22Rv1 (cell line): ENCODE data around the gene SELENOM.

ENCODE experiments used
- H3K27ac ChIP-seq: fragments of 450-650 bp; 2 replicates; pipeline ENCODE4 v1.5.1; 2017
- CTCF ChIP-seq: fragments of 450-650 bp; IDR thresholded peaks from 2 replicates; pipeline ENCODE4 v1.5.1; 2017; ENCODE audit warnings: mild to moderate bottlenecking
- ZFX ChIP-seq: fragments of 450-650 bp; IDR thresholded peaks from 2 replicates; pipeline ENCODE4 v1.6.1; 2017; ENCODE audit warnings: antibody characterized with exemption, borderline replicate concordance

The SELENOM gene

GRCh38 chr22:31134688-31135087, 27.3 kb upstream of the SELENOM start:
- H3K27ac ChIP-seq, result peak overlapping the region; percentile 95
- TF ChIP-seq CTCF, result no peak
- no peak for TF ChIP-seq ZFX

GRCh38 chr22:31133911-31134310, 26.5 kb upstream of the SELENOM start:
- peak overlapping the region; percentile 95 for H3K27ac ChIP-seq
- TF ChIP-seq ZFX (no peak), CTCF (no peak)

- TF ChIP-seq ZFX (no peak), CTCF (no peak)
- peak overlapping the region; percentile 95 for H3K27ac ChIP-seq
Observed at GRCh38 chr22:31130873-31131272, 23.5 kb upstream of the SELENOM start.

DNA sequence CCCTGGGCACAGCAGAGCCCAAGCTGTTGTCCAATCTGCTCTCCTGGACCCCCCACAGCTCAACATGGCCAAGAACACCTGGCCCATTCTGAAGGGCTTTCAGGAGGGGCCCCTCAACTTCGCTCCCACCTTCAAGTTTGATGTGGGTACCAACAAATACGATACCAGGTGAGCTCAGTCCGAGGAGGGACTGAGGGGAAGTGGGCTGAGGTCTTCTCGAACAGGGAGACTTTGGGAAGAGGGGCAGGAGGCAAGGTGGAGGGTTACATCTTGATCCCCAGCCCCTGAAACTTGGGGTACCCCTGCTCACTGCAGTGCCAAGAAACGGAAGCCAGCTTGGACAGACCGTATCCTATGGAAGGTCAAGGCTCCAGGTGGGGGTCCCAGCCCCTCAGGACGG, 20.8 kb upstream of the SELENOM start:
- peak overlapping the region; percentile 95 for H3K27ac ChIP-seq
- no peak for TF ChIP-seq CTCF
- no peak for TF ChIP-seq ZFX

- TF ChIP-seq CTCF, result no peak
- no peak for TF ChIP-seq ZFX
- peak overlapping the region; percentile 84 for H3K27ac ChIP-seq
Observed at GRCh38 chr22:31127181-31127772, 19.9 kb upstream of the SELENOM start.

GRCh38 chr22:31126869-31127175, 19.5 kb upstream of the SELENOM start:
- peak overlapping the region; percentile 84 for H3K27ac ChIP-seq
- TF ChIP-seq ZFX (no peak), CTCF (no peak)

- H3K27ac ChIP-seq, result peak overlapping the region; percentile 84
- TF ChIP-seq CTCF, result no peak
- no peak for TF ChIP-seq ZFX
Observed at GRCh38 chr22:31126128-31126868, 18.9 kb upstream of the SELENOM start.
